Right forelimb (tissue), 1 donor: ENCODE results near the gene LAMC2.

Experiments
- DNase-seq: peaks from one replicate; pipeline ENCODE4 v3.0.0-alpha.2; 2018

Gene LAMC2

GRCh38 chr1:183215076-183215720 lies 29.1 kb downstream of the LAMC2 start:
- no peak for DNase-seq

DNA sequence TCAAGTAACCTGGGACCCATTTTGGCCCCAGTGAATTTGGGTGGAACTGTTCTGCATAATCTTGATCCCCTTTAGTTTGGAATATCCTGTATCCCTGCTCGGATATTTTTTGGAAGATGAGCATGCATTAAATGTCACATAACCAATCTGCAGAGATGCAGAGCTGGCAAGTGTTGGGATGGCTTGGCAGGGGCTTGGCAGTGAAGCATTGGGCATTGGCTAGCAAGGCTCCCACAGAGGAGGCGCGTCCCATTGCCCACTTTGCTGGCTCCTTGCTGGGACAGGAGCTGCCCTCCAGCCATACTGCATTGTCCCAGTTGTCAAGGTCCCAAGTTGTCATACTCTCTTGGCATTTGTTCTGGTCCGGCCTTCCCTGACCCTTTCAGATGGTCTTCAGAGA lies 29.9 kb downstream of the LAMC2 start:
- no peak for DNase-seq

DNA sequence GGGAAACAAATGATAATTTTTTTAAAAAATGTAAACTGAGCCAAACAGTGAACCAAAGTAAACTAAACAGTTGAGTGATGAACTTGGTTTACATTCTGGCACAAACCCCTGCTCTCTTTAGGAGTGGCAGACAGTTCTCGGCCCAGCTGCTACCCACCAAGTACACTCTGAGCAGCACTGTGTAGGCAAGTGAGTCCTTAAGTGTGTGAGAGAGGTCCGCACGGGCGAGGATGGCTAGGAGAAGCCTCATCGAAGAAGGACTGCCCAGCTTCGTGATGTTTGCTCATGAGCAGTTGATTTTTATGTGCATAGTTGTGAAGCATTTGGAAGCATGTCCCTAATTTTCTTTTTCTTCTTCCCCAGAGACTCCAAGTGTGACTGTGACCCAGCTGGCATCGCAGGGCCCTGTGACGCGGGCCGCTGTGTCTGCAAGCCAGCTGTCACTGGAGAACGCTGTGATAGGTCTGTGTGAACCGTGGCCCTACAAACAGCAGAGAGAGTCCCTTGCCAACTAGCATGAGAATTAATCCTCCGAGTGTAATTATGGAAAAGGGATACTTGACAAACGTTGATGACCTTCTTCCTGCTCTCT lies 32.1 kb downstream of the LAMC2 start:
- peak; percentile 64 for DNase-seq

DNA sequence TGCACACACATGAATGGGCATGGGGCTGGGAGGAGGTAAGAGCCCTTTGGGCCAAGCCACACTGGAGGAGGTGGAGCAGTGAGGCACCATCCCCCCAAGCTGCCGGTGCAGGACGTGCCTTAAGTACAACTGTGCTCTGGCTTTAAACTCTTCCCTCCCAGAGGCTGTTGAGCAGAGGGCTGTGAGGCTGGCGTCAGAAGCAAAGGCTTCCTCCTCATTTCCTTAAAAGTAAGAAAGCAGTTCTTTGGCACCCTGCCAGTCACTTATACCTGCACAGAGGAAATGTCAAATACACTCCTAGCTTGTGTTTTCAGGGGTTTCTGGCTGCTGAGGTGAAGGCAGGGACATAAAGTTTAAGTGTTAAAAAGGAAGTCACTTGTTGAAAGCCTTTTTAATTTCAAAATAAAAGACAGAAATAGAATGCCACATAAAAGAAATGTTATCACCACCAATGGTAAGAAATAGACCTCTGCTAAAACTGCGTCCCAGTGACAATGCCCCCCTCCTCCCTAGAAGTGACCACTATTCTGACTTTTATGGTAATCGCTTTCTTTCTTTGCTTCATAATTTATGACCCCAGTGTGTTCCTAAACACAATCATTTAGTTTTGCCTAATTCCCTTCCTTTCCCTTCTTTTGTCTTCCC lies 33.0 kb downstream of the LAMC2 start:
- no peak for DNase-seq

GRCh38 chr1:183219616-183220009 lies 33.5 kb downstream of the LAMC2 start:
- DNase-seq, result no peak

DNA sequence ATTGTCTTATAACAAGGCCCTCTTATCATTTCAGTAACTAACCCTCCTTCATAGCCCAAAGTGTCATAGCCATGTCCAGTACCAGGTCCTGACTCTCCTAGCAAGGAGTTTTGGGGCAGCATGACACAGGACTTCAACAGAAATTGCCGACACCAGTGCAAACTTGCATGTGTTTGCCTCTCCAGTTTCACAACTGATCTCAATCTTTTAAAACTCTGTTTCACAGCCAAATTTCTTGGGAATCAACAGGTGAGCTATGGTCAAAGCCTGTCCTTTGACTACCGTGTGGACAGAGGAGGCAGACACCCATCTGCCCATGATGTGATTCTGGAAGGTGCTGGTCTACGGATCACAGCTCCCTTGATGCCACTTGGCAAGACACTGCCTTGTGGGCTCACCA lies 36.8 kb downstream of the LAMC2 start:
- DNase-seq, result no peak

- DNase-seq, result no peak
Measured at GRCh38 chr1:183223467-183223866, 37.4 kb downstream of the LAMC2 start.

GRCh38 chr1:183226361-183226760 lies 40.3 kb downstream of the LAMC2 start:
- no peak for DNase-seq

DNA sequence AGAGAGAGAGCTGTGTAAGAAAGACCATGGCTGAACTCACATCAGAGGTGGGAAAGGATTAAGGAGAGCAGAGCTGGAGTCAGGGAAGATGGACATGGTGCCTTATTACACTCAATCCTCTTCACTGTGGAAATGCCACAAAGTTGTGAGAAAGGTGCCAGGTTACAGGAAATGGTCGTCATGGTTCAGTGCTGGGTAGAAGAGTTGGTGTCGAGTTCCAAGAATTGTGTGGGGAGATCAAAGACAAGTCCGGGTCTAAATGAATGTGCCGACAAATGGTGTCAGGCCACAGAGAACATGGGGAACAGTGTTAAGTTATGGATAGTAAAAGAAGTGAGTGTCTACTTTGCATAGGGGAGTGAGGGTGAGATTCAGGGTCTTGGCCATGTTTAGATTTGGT lies 40.9 kb downstream of the LAMC2 start:
- DNase-seq, result no peak

- no peak for DNase-seq
Measured at GRCh38 chr1:183227422-183228346, 41.6 kb downstream of the LAMC2 start.

DNA sequence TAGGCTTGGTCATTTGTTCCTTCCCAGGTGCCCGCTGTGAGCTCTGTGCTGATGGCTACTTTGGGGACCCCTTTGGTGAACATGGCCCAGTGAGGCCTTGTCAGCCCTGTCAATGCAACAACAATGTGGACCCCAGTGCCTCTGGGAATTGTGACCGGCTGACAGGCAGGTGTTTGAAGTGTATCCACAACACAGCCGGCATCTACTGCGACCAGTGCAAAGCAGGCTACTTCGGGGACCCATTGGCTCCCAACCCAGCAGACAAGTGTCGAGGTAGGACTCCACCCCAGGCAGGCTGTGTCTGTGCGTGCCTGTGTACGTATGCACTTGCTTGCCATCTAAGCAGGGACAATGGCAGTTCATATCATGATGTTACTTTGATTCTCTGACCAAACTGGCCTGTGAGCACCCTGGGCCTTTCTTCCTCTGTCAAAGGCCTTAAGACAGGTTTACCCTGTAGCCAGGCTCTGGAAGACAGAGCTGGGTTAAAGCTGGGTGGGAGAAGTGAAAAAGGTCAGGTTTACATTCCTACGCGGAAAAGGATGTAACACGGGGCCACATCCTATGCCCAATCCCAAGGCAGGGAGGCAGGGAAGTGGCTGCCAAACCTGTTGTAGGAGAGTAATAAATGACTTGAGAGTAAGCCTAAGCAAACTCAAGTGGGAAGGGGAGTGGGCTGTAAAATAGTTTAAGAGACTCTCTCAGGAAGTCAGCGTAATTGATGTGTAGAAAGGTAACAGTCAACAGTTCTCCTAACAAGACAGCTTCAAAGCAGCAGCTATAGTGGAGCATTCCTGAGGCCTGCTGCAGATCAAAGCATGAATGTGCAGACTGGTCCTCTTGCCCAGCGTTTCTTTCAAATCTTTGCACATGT lies 42.5 kb downstream of the LAMC2 start:
- DNase-seq, result no peak

- no peak for DNase-seq
Measured at GRCh38 chr1:183230413-183230812, 44.3 kb downstream of the LAMC2 start.

GRCh38 chr1:183231545-183231944 lies 45.5 kb downstream of the LAMC2 start:
- no peak for DNase-seq

- DNase-seq, result no peak
Measured at GRCh38 chr1:183233113-183233512, 47.0 kb downstream of the LAMC2 start.

DNA sequence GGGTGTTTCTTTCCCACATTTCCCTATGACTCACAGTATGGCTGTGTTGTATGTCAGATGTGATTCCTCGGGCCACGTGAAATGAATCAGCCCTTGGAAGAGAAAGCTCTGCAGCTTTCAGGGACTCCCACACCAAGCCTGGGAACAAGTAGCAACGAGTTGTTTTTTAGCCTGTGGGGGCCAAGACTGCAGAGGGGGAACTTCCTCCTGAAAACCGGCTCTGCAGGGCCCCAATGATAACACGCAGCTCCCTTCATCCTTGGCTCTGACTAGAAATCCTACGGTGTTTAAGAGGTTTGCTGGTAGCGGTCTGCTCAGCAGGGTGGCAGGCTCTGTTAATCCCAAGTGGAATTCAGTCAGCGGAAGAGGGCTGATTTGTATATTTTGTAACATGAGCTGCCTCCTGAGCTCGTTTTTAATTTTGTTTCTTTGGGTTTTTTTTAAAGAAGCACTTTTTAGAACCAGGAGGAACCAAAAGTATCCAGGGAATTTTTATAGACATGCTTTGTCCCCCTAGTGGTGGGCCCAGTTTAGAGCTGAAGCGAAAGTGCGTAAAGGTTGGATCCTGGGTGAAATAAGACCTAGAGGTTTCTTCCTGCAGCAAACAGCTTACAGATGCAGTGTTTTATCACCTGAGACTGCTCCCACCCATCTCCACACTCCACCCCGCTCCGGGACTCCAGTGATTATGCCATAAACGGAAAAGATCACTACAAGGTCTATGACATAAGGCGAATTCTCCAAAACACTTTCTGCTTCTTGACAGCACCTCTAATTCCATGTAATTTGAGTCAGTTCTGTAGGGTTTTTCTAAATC lies 48.8 kb downstream of the LAMC2 start:
- peak; percentile 81 for DNase-seq

GRCh38 chr1:183235503-183235902 lies 49.4 kb downstream of the LAMC2 start:
- DNase-seq, result no peak

DNA sequence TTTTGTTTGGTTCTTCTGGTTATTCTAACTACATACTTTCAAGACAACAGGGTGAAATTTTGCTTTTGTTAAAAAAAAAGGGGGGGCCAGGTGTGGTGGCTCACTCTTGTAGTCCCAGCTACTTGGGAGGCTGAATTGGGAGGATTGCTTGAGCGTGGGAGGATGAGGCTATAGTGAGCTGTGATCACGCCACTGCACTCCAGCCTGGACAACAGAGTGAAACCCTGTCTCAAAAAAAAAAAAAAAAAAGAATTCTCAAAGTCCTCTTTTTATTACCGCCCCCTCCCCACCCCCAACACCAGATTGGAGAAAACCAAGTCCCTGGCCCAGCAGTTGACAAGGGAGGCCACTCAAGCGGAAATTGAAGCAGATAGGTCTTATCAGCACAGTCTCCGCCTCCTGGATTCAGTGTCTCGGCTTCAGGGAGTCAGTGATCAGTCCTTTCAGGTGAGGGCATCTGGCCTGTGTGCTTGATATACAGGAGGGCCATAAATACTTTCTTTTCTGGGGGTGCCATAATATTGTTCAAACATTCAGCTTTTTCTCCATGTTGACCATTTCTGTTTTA lies 50.2 kb downstream of the LAMC2 start:
- DNase-seq, result no peak

DNA sequence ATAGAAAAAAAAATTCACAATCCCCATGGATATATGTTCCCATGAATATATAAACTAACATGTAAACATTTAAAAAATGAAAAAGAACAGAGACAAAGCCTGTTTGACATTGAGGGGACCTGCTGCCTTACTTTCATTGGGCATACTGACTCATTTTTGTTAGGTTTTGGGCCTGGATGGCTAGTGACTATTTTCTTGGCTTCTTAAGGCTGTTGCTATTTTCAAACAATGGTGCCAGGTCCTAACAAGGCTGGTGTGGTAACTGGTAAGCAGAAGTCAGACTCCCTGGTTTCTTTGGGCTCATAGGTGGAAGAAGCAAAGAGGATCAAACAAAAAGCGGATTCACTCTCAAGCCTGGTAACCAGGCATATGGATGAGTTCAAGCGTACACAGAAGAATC lies 51.0 kb downstream of the LAMC2 start:
- no peak for DNase-seq

- DNase-seq, result no peak
Measured at GRCh38 chr1:183238071-183238470, 52.0 kb downstream of the LAMC2 start.

DNA sequence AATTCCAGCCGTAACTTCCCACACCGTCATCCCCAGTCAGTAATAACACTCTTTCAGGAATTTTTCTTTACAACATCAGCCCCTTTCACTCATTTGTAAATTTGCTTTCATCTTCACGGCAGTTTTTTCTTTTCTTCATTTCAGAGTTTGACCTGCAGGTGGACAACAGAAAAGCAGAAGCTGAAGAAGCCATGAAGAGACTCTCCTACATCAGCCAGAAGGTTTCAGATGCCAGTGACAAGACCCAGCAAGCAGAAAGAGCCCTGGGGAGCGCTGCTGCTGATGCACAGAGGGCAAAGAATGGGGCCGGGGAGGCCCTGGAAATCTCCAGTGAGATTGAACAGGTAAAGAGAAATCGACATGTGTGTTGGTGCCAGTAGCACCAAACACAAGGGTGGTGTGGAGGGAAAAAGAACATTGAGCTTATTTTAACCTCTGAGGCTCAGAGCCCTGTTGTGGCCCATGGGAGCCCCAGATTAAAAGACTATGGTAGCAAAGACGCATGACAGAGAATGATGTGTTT lies 53.2 kb downstream of the LAMC2 start:
- DNase-seq, result no peak
